DND-41 (cell line): ENCODE results near the gene ZEB1.

ENCODE experiments used
- ATAC-seq: fragments of 200-7000 bp; cut with Tn5 transposase; 3 replicates; pipeline ENCODE4 v1.9.1; 2021; ENCODE audit warnings: low read depth; ENCODE audit not compliant: insufficient read depth
- DNase-seq: peaks from one replicate; pipeline ENCODE4 v3.0.0-alpha.2; 2020
- H2AFZ ChIP-seq: 2 replicates; pipeline ENCODE4 v1.6.0; 2012; ENCODE audit warnings: low read depth, low read length
- H3K27ac ChIP-seq: 2 replicates; pipeline ENCODE4 v1.5.1; 2012; ENCODE audit warnings: low read length, inconsistent platforms
- H3K27me3 ChIP-seq: fragments of 200-600 bp; sonication (generic); 2 replicates; pipeline ENCODE4 v1.6.0; 2012; ENCODE audit warnings: low read length, mild to moderate bottlenecking, inconsistent platforms; ENCODE audit not compliant: insufficient read depth, poor library complexity
- H3K36me3 ChIP-seq: 2 replicates; pipeline ENCODE4 v1.5.1; 2012; ENCODE audit warnings: low read length, inconsistent platforms; ENCODE audit not compliant: insufficient read depth
- H3K4me1 ChIP-seq: 2 replicates; pipeline ENCODE4 v1.5.1; 2012; ENCODE audit warnings: mild to moderate bottlenecking, low read length; ENCODE audit not compliant: insufficient read depth
- H3K4me2 ChIP-seq: 2 replicates; pipeline ENCODE4 v1.6.0; 2012; ENCODE audit warnings: mild to moderate bottlenecking, moderate library complexity, low read length, inconsistent platforms; ENCODE audit not compliant: insufficient read depth
- H3K4me3 ChIP-seq, 2 experiments: fragments of 200-600 bp in 1 of 2; shearing (Covaris generic) in 1 of 2; 2 replicates each; pipeline ENCODE4 v1.5.1; 2012 to 2016; ENCODE audit warnings: inconsistent platforms in 2 of 2, low read length in 2 of 2, mild to moderate bottlenecking in 2 of 2, low read depth in 1 of 2, moderate library complexity in 1 of 2
- H3K79me2 ChIP-seq: 2 replicates; pipeline ENCODE4 v1.6.0; 2012; ENCODE audit warnings: low read length, inconsistent platforms; ENCODE audit not compliant: insufficient read depth
- H3K9ac ChIP-seq: 2 replicates; pipeline ENCODE4 v1.6.0; 2012; ENCODE audit warnings: low read depth, mild to moderate bottlenecking, inconsistent platforms, low read length, moderate library complexity
- H3K9me3 ChIP-seq: 2 replicates; pipeline ENCODE4 v1.5.1; 2012; ENCODE audit warnings: low read length, moderate library complexity, mild to moderate bottlenecking, inconsistent platforms; ENCODE audit not compliant: insufficient read depth, severe bottlenecking
- H4K20me1 ChIP-seq: 2 replicates; pipeline ENCODE4 v1.6.0; 2012; ENCODE audit warnings: low read length; ENCODE audit not compliant: insufficient read depth
- EZH2 ChIP-seq: IDR thresholded peaks from 3 replicates; pipeline ENCODE4 v1.6.1; 2012; ENCODE audit warnings: borderline replicate concordance, low read depth, mild to moderate bottlenecking, moderate library complexity, low read length, inconsistent platforms; ENCODE audit not compliant: severe bottlenecking
- TF ChIP-seq, protein P1 (sequence below): IDR thresholded peaks from 2 replicates; pipeline ENCODE4 v1.5.1; 2012; ENCODE audit warnings: borderline replicate concordance, low read length, moderate library complexity, mild to moderate bottlenecking; ENCODE audit not compliant: poor library complexity, severe bottlenecking; ENCODE audit errors: extremely low read depth

The ZEB1 gene

DNA sequence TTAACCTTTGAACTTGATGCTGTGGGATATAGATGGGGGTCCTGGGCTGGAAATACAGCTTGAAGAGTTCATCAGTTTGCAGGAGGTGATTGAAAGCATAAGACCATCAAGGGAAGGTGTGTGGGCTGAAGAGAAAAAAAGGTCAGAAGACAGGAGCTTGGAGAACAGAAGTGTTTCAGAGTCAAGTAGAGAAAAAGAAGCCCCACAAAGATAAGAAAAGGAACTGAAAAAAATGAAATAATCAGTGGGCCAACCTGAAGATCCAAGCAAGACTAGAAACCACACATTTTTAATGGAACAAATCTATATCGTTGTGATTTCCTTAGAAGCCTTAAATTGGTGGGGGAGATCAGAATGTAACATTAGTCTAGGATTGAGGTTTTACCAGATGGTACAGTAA lies 22.5 kb downstream of the ZEB1 start:
- Histone ChIP-seq H3K36me3 (peaks cover 9% of the 10 kb centered on the region; the same call in 1 of the 2 replicates), H3K9ac (no peak overlapping the region), H3K79me2 (peaks cover 100% of the 10 kb centered on the region), H3K9me3 (no peaks in the 10 kb centered on the region), H3K27me3 (no peaks in the 10 kb centered on the region), H3K4me3 (no peak overlapping the region), H3K4me2 (no peak overlapping the region), H2AFZ (no peak overlapping the region), H3K27ac (no peak overlapping the region), H3K4me1 (peaks cover 27% of the 10 kb centered on the region; the same call in 1 of the 2 replicates), H4K20me1 (peaks cover 86% of the 10 kb centered on the region)
- ATAC-seq (peak; percentile 31; the same call in 1 of the 3 replicates), DNase-seq (no peak)
- TF ChIP-seq EZH2: no peak
- TF ChIP-seq, protein P1, sequence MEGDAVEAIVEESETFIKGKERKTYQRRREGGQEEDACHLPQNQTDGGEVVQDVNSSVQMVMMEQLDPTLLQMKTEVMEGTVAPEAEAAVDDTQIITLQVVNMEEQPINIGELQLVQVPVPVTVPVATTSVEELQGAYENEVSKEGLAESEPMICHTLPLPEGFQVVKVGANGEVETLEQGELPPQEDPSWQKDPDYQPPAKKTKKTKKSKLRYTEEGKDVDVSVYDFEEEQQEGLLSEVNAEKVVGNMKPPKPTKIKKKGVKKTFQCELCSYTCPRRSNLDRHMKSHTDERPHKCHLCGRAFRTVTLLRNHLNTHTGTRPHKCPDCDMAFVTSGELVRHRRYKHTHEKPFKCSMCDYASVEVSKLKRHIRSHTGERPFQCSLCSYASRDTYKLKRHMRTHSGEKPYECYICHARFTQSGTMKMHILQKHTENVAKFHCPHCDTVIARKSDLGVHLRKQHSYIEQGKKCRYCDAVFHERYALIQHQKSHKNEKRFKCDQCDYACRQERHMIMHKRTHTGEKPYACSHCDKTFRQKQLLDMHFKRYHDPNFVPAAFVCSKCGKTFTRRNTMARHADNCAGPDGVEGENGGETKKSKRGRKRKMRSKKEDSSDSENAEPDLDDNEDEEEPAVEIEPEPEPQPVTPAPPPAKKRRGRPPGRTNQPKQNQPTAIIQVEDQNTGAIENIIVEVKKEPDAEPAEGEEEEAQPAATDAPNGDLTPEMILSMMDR: no peak

DNA sequence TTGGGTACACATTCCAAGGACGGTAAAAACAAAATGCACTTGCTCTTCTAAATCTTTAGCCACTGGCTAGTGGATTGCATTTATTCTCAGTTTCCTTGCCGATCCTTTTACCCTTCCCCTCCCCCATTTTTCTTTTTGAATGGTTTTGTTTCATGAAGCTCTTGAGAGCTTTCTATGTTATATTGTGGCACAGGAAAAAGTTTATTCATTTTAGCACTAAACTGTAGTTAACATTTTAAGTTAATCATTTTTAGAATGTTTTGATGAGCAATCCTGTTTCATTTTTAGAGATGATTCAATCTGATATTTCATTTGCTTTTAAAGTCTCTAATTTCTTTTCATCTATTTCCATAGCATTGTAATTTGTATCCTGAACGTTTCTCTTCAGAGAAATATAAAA lies 24.0 kb downstream of the ZEB1 start:
- H4K20me1 ChIP-seq: peaks cover 88% of the 10 kb centered on the region
- H3K36me3 ChIP-seq: peaks cover 4% of the 10 kb centered on the region; the same call in 1 of the 2 replicates
- ATAC-seq: no peak
- no peak overlapping the region for H3K4me2 ChIP-seq
- no peak overlapping the region for H3K27ac ChIP-seq
- no peaks in the 10 kb centered on the region for H3K9me3 ChIP-seq
- TF ChIP-seq EZH2: no peak
- TF ChIP-seq, protein P1: no peak
- peaks cover 36% of the 10 kb centered on the region; the same call in 1 of the 2 replicates for H3K4me1 ChIP-seq
- H3K9ac ChIP-seq: no peak overlapping the region
- no peak overlapping the region for H3K4me3 ChIP-seq
- H3K27me3 ChIP-seq: no peaks in the 10 kb centered on the region
- no peak overlapping the region for H2AFZ ChIP-seq
- DNase-seq: no peak
- H3K79me2 ChIP-seq: peaks cover 100% of the 10 kb centered on the region

DNA sequence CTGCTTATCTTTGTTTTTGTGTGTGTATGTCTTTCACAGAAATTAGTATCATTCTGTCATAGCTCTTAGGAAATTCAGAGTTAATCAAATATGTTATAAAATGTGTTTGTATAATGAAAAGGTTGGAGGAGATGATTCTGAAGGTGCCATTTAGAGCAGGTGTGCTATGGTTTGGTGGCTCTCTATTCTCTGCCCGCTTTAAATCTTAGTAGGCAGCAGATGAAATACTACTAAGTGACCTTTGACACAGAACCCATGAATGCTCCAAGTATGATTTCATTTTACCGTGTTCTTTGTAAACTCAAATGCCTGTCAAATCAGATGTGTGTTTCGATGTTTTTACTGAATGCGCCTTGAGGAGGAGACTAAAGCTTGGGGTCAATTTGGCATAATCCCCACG lies 24.5 kb downstream of the ZEB1 start:
- no peak overlapping the region for H3K4me2 ChIP-seq

More for the DNA sequence above, 24.5 kb downstream of the ZEB1 start:
- H3K27me3 ChIP-seq: no peaks in the 10 kb centered on the region
- H3K4me3 ChIP-seq: no peak overlapping the region
- DNase-seq (no peak), ATAC-seq (no peak)
- no peak overlapping the region for H2AFZ ChIP-seq
- no peak overlapping the region for H3K27ac ChIP-seq
- H3K36me3 ChIP-seq: 0 out of 2 replicates have a peak, but pooled peaks cover under 1% of the 10 kb centered on the region
- peaks cover 84% of the 10 kb centered on the region for H4K20me1 ChIP-seq
- no peak overlapping the region for H3K9ac ChIP-seq
- H3K79me2 ChIP-seq: peaks cover 100% of the 10 kb centered on the region
- no peak for TF ChIP-seq EZH2
- TF ChIP-seq, protein P1: no peak
- peaks cover 37% of the 10 kb centered on the region; the same call in 1 of the 2 replicates for H3K4me1 ChIP-seq
- no peaks in the 10 kb centered on the region for H3K9me3 ChIP-seq
